Upper lobe of left lung (tissue), 4 donors: ENCODE data around the gene CCBE1.

Experiments used
- CTCF ChIP-seq, 6 experiments: fragments of 450-650 bp in 4 of 6; fragments of 200-600 bp in 2 of 6; sonication (generic) in 2 of 6; IDR thresholded peaks; one replicate each; pipeline ENCODE4 v1.5.1; 2016 to 2019; ENCODE audit warnings: antibody characterized with exemption in 6 of 6
- POLR2A ChIP-seq, 4 donors: fragments of 450-650 bp; IDR thresholded peaks; one replicate each; pipeline ENCODE4 v1.5.1; 2016 to 2017; ENCODE audit warnings: antibody characterized with exemption in 4 of 4, mild to moderate bottlenecking in 2 of 4

GRCh38 chr18:59520562-59521355 is 176.5 kb downstream of the CCBE1 start:
- TF ChIP-seq POLR2A (IDR thresholded peaks at IDR 0.05) (no peak), CTCF (IDR thresholded peaks at IDR 0.05) (no peak)
